NCI-H748 (cell line): ENCODE data around the gene WNT6.

Source experiments
- DNase-seq: peaks from one replicate; lab custom pipeline; 2025; ENCODE audit not compliant: unreplicated experiment; lab: John Stamatoyannopoulos, UW

The WNT6 gene

DNA sequence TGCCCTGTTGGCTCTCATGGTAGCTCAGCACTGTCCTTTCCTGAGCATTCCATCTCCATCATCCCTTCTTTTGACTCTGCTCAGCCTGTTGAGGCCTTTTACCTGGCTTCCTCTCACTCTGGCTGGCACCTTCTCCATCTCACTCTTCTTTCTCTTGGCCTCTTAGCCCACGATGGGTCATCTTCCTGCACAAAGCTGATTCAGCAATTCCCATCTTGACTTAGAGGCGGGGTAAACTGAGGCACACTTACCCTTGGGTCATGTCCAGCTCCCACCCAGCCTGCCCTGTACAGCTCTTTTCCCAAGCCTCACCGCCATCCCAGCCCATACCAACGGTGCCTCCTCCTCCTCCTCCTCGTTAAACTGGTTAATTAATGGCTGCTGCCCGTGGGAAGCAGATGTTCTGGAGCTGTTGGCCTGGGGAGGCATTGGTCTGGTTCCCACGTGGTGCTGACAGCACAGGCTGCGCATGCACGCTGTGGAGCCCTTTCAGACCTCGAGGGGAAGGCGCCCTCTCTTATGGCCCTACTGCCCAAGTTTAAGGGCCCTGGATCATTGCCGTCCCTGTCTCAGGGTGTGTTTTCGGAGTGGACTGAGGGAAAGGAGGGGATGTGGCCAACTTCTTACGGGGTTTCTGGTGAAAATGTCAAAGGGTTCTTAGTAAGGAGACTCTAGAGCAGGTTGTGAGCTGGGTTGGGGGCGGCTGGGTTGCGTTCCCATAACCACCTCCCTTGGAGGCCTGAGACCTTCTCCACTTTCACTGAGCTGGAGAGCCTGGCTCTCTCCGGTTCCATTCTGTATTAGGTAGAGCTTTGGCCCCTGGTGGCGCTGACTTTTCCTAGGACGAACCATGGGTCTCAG, 31.9 kb downstream of the WNT6 start:
- DNase-seq: no peak

- DNase-seq: peak; percentile 90
Observed at GRCh38 chr2:218892693-218893348, 33.2 kb downstream of the WNT6 start.

DNA sequence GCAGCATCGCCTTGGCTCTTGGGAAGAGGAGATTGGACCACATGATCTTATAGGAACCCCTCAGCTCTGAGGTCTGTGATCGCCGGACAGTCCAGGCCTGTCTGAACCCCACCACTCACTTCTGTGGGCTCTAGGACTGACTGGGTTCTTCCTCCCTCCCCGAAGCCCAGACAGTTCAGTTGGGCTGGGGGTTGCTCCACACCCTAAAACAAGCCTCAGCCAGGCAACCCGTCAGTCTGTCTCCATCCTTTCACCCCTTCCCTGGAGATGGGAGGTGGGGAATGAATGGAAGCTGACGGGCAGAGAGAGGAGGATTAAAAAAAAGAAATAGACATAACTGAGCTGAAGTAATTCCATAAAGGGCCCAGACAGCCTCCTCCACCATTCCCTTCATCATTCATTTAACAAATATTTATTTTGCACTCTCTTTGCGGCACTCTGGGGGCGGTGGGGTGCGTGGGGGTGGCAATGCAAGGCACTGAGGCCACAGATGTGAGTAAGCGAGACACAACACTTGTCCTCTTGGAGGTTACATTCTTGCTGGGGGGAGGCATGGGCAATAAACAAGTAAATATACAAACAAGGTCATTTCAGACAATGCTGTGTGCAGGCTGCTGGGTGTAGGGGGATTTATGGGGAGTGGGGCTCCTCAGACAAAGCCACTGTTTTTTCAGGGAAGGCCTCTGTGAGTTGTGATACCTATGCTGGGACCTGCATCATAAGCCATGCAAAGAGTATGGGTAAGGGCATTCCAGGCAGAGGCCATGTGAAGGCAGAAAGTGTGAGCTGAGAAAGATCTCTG, 33.9 kb downstream of the WNT6 start:
- DNase-seq: no peak

GRCh38 chr2:218894151-218894879, 34.7 kb downstream of the WNT6 start:
- no peak for DNase-seq

GRCh38 chr2:218894880-218895157, 35.2 kb downstream of the WNT6 start:
- no peak for DNase-seq

DNA sequence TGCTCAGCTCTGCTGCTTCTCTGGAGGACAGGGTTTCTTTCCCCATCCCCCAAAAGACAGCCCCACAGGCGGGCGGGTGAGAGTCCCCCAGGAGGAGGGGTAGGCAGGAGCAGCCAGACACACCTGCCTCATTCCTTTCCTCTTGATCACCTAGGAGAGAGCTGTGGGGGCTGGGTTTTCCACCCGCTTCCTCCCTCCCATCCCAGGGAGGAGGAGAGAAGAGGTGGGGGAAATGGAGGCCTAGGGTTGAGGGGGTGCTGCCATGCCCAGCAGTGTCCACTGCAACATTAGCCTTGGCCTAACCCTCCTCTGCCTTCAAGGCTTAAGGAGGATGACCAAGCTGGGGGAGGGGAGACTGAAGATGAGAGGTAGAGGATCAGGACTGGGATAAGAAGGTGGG, 35.7 kb downstream of the WNT6 start:
- no peak for DNase-seq

DNA sequence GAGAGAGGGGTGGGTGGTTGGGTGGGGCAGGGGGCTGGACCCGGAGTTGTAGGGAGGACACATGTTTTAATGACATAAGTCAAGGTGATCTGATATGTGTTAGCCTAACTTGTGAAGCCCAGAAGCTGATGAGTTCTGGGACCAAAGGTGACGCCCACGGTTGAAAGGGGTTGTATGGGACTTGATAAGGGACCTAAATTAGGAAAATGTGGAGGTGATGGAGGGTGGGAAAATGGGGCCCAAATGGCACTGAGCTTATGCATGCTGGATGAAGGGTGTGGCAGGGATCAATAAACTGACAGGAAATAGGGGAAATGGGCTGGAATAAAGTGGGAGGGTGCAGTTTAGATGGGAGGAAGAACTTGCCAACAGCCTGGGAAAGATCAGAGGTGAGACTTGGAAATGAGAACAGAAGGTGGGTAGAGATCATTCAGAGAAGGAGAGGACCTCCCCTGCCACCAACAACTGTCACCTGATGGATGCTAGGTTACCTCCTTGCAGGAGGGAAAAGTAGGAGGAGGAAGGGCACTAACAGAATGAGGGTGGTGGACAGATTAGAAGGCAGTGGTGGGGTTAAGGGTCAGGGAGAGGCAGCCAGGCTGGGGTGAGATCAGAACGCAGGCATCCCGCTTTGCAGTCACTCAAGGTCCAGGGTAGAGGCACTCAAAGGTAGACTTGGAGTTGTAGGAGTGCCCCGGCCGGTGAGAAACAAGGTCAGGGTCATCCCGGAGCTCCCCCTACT, 36.3 kb downstream of the WNT6 start:
- DNase-seq: no peak

- DNase-seq: peak; percentile 87
Observed at GRCh38 chr2:218896501-218897393, 37.1 kb downstream of the WNT6 start.

GRCh38 chr2:218897394-218898108, 37.9 kb downstream of the WNT6 start:
- DNase-seq: peak; percentile 59

DNA sequence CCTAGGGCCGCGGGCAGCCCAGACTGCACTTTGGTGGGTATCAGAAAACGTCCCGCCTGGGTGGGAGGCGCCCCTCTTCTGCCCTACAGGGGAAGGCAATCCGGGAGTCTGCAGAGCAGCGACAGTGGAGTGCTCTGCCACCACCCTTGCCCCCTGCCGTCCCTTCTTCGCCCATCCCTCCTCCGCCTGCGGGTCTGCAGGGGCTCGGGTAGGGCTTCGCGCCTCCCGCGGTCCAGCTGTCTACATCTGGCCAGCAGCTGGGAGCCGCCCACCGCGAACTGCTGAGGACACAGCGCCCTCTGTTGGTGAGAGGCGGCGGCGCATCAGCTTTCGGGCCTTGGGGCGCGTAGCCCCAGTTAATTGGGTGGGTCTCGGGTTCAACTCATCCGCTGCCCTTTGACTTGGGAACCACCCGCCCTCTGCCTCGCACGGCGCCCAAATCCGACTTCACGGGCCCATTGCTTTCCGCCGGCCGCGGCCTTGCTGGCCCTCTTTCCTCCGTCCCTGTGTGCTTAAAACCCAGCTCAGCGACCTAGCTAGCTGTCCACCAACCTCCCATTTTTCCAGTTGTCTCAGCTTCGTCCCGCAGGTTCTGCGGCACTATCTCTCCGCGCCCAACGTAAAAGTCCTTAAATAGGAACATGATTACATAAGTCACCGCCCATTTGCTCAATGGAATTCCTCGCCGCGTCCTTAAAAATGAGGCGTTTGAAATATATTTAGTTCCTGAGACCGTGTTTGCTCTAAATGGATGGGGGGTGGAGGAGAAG, 38.7 kb downstream of the WNT6 start:
- DNase-seq: peak; percentile 71

- DNase-seq: no peak
Observed at GRCh38 chr2:218899147-218899546, 39.5 kb downstream of the WNT6 start.

GRCh38 chr2:218902427-218902826, 42.8 kb downstream of the WNT6 start:
- DNase-seq: no peak

GRCh38 chr2:218904176-218904575, 44.6 kb downstream of the WNT6 start:
- DNase-seq: no peak

GRCh38 chr2:218908721-218909619, 49.4 kb downstream of the WNT6 start:
- peak; percentile 97 for DNase-seq

DNA sequence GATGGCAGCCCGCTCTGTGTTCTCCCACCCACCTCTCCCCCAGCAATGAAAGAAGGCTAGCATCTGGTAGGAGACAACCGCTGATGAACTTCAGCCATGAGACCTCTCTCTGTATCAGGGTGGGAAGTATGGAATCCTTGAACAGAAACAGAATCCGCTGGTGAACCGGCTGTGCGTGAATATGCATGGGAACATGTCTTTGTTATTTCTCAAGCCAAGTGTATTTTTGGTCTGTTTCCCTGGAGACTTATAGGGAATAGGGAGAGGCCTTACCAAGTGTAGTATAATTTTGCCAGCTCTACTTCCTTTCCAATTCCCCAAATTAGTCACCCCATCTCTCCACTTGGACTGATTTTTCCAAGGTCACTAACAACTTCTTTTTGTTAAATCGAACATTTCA, 51.1 kb downstream of the WNT6 start:
- DNase-seq: no peak

DNA sequence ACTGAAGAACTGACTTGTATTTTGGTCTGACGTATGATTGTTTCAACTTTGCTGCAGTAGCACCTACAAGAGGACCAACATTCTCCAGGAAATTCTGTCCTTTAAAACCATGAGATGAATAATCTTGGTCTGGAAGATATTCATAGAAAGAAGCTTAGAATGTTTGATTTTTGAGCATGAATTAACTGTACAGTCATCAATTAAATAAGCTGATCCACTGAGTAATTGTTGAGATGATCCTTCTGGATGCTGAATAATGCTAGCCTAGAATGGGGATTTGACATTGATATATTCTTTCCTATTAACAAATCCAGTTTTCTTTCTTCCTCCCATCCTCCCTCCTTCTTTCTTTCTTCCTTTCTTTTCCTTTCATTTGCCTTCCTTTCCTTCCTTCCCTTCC, 60.9 kb downstream of the WNT6 start:
- no peak for DNase-seq
